ENCODE measurements around the gene UCHL3.
A peak's percentile ranks its signal among the peaks of the same experiment; 100 is the strongest.

UCHL3 gene

DNA sequence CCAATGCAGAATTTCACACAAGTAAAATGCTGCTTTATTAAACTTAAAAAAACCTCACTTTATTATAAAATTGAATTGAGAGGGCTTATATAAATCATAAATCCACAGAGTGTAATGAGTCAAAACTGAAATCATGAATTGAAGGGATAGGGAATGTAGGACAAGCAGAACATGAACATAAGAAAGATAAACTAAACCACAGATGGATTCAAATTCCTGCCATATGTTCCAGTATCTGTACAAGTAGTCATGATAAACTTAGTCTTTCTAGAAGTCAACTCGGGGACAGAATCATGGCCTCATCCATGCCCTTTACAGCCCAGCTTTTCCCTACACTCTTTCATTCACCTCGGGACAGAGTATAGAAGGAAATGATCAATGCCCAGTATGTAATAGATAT lies 103.1 kb downstream of the UCHL3 start:
- H3K36me3 Mint-ChIP-seq (ENCODE audit: low read depth): no peaks in the 10 kb centered on the region
- H3K9me3 Mint-ChIP-seq: no peaks in the 10 kb centered on the region
- H3K4me3 Mint-ChIP-seq: no peak overlapping the region
- peaks cover 21% of the 10 kb centered on the region for H3K4me1 Mint-ChIP-seq
- no peaks in the 10 kb centered on the region for H3K27me3 Mint-ChIP-seq (ENCODE audit: low read depth)
- peak overlapping the region in 1 of 3 experiments; percentile 29 for H3K27ac Mint-ChIP-seq
- TF ChIP-seq, protein P1, sequence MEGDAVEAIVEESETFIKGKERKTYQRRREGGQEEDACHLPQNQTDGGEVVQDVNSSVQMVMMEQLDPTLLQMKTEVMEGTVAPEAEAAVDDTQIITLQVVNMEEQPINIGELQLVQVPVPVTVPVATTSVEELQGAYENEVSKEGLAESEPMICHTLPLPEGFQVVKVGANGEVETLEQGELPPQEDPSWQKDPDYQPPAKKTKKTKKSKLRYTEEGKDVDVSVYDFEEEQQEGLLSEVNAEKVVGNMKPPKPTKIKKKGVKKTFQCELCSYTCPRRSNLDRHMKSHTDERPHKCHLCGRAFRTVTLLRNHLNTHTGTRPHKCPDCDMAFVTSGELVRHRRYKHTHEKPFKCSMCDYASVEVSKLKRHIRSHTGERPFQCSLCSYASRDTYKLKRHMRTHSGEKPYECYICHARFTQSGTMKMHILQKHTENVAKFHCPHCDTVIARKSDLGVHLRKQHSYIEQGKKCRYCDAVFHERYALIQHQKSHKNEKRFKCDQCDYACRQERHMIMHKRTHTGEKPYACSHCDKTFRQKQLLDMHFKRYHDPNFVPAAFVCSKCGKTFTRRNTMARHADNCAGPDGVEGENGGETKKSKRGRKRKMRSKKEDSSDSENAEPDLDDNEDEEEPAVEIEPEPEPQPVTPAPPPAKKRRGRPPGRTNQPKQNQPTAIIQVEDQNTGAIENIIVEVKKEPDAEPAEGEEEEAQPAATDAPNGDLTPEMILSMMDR (IDR thresholded peaks at IDR 0.05; ENCODE audit: unreplicated experiment in 3 of 3): no peak

Data from nephron (organoid).